HepG2 (cell line): Measurements from ENCODE around the gene UTRN. TPM values are rescaled to one million over a fixed set of nuclear protein-coding genes. Genes with fewer than 3 reads are reported as not detected.

Source experiments
- AGO1 ChIP-seq: fragments of 200-400 bp; formaldehyde crosslinking; IDR thresholded peaks from 2 replicates; pipeline ENCODE4 v1.6.1; 2017; ENCODE audit warnings: mild to moderate bottlenecking, low read depth, low read length, moderate library complexity; ENCODE audit not compliant: poor library complexity, severe bottlenecking
- CHCHD3 ChIP-seq: sonication (generic); formaldehyde crosslinking; IDR thresholded peaks from 2 replicates; pipeline ENCODE4 v1.8.0; 2022; ENCODE audit warnings: mild to moderate bottlenecking, missing genetic modification reagents, moderate library complexity
- HNF1A ChIP-seq, 2 experiments: sonication (generic) in 1 of 2; formaldehyde crosslinking in 1 of 2; IDR thresholded peaks; 2 replicates each; pipeline versions ENCODE4 v1.4.0 to v1.6.1; 2016 to 2020; ENCODE audit warnings: borderline replicate concordance in 1 of 2, low read depth in 1 of 2, mild to moderate bottlenecking in 1 of 2, missing genetic modification reagents in 1 of 2
- HNRNPUL1 ChIP-seq: fragments of 200-400 bp; formaldehyde crosslinking; IDR thresholded peaks from 2 replicates; pipeline ENCODE4 v1.6.1; 2017; ENCODE audit warnings: low read depth, mild to moderate bottlenecking, low read length, moderate library complexity
- HOMEZ ChIP-seq: IDR thresholded peaks from 2 replicates; pipeline ENCODE4 v1.6.1; 2016; ENCODE audit warnings: low read depth
- IKZF4 ChIP-seq: sonication (generic); formaldehyde crosslinking; IDR thresholded peaks from 2 replicates; pipeline ENCODE4 v1.5.1; 2020; ENCODE audit warnings: borderline replicate concordance, mild to moderate bottlenecking, low read depth, missing genetic modification reagents; ENCODE audit errors: not compliant biosample characterization
- MEIS2 ChIP-seq: sonication (generic); formaldehyde crosslinking; IDR thresholded peaks from 2 replicates; pipeline ENCODE4 v1.9.0; 2021; ENCODE audit warnings: mild to moderate bottlenecking, missing genetic modification reagents
- MXI1 ChIP-seq: IDR thresholded peaks from 3 replicates; pipeline ENCODE4 v1.6.1; 2012; ENCODE audit warnings: low read depth, low read length, inconsistent platforms, borderline replicate concordance
- NR2F1 ChIP-seq, 2 experiments: fragments of 450-650 bp in 1 of 2; formaldehyde crosslinking in 1 of 2; IDR thresholded peaks; 2 replicates each; pipeline versions ENCODE4 v1.5.0 to v1.6.1; 2016 to 2020; ENCODE audit warnings: mild to moderate bottlenecking in 1 of 2, missing compliant biosample characterization in 1 of 2, missing genetic modification reagents in 1 of 2, moderate library complexity in 1 of 2
- RARA ChIP-seq: IDR thresholded peaks from 2 replicates; pipeline ENCODE4 v1.6.1; 2016; ENCODE audit warnings: missing genetic modification reagents, missing compliant biosample characterization
- RXRB ChIP-seq: IDR thresholded peaks from 2 replicates; pipeline ENCODE4 v1.6.1; 2016; ENCODE audit warnings: borderline replicate concordance, missing genetic modification reagents, missing compliant biosample characterization
- SOX5 ChIP-seq: IDR thresholded peaks from 2 replicates; pipeline ENCODE4 v1.6.1; 2016; ENCODE audit warnings: borderline replicate concordance
- ZNF253 ChIP-seq: sonication (generic); formaldehyde crosslinking; IDR thresholded peaks from 2 replicates; pipeline ENCODE4 v1.8.0; 2022; ENCODE audit warnings: mild to moderate bottlenecking, missing genetic modification reagents, borderline replicate concordance
- ZNF607 ChIP-seq: sonication (generic); formaldehyde crosslinking; IDR thresholded peaks from 2 replicates; pipeline ENCODE4 v1.5.1; 2020; ENCODE audit warnings: missing genetic modification reagents, mild to moderate bottlenecking, borderline replicate concordance
- ZNF652 ChIP-seq: IDR thresholded peaks from 2 replicates; pipeline ENCODE4 v1.6.1; 2016; ENCODE audit warnings: low read depth, borderline replicate concordance
- polyA plus RNA-seq, 8 experiments: library from polyadenylated mRNA; depleted of rRNA in 3 of 8; stranded (reverse) in 7 of 8; unstranded in 1 of 8; fragments of >200 nt; fragmentation: Illumina TruSeq in 4 of 8; extraction: Trizol in 4 of 8; gene quantifications; 2 replicates each; pipeline versions ENCODE4 v1.2.1 to v1.2.3, GENCODE V29; 2011 to 2016; ENCODE audit warnings: low read depth in 4 of 8, missing spikeins in 1 of 8, mixed read lengths in 1 of 8; ENCODE audit not compliant: insufficient read depth in 1 of 8
- total RNA-seq, 5 experiments: library from RNA; depleted of rRNA; stranded (reverse); fragments of >200 nt; fragmentation: Illumina TruSeq; extraction: Trizol; gene quantifications; 2 replicates each; pipeline ENCODE4 v1.2.3, GENCODE V29; 2016; ENCODE audit warnings: low read depth in 1 of 5
- TF ChIP-seq, protein P1 (sequence below): sonication (generic); formaldehyde crosslinking; IDR thresholded peaks from 2 replicates; pipeline ENCODE4 v1.5.1; 2020; ENCODE audit warnings: mild to moderate bottlenecking, missing genetic modification reagents

The UTRN gene
- total and polyA plus RNA-seq, 2 of the 13 experiments (the other 11 are each of a cell fraction or from before 2014, with no cell fraction given), result 102 to 116 TPM

- TF ChIP-seq AGO1 (no peak), ZNF253 (CRISPR knock-in tag) (no peak), HOMEZ (CRISPR knock-in tag) (peak; percentile 81), NR2F1 (CRISPR knock-in tag; IDR thresholded peaks at IDR 0.05) (0 out of 4 replicates have a peak, but pooled peaks have one; percentile 11 to 25), SOX5 (CRISPR knock-in tag) (peak; percentile 93), RXRB (CRISPR knock-in tag) (peak; percentile 89), ZNF652 (peak; percentile 86), IKZF4 (CRISPR knock-in tag) (peak; percentile 0), HNRNPUL1 (0 out of 2 replicates have a peak, but pooled peaks have one; percentile 58), HNF1A (IDR thresholded peaks at IDR 0.05; ENCODE audit: low read depth) (peak; percentile 99), HNF1A (CRISPR knock-in tag; IDR thresholded peaks at IDR 0.05; ENCODE audit: borderline replicate concordance) (peak; percentile 95), CHCHD3 (CRISPR knock-in tag) (no peak), MXI1 (no peak), ZNF607 (CRISPR knock-in tag) (no peak), MEIS2 (CRISPR knock-in tag) (peak; percentile 79; the same call in 1 of the 2 replicates), RARA (CRISPR knock-in tag) (peak; percentile 84)
- TF ChIP-seq, protein P1, sequence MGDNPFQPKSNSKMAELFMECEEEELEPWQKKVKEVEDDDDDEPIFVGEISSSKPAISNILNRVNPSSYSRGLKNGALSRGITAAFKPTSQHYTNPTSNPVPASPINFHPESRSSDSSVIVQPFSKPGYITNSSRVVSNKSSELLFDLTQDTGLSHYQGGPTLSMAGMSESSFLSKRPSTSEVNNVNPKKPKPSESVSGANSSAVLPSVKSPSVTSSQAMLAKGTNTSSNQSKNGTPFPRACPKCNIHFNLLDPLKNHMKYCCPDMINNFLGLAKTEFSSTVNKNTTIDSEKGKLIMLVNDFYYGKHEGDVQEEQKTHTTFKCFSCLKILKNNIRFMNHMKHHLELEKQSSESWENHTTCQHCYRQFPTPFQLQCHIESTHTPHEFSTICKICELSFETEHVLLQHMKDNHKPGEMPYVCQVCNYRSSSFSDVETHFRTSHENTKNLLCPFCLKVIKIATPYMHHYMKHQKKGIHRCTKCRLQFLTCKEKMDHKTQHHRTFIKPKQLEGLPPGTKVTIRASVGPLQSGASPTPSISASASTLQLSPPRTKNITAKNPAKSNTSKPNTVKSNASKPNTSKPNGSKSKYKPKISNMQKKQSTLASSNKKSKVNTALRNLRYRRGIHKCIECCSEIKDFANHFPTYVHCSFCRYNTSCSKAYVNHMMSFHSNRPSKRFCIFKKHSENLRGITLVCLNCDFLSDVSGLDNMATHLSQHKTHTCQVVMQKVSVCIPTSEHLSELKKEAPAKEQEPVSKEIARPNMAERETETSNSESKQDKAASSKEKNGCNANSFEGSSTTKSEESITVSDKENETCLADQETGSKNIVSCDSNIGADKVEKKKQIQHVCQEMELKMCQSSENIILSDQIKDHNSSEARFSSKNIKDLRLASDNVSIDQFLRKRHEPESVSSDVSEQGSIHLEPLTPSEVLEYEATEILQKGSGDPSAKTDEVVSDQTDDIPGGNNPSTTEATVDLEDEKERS (CRISPR knock-in tag), result peak; percentile 92
Observed at GRCh38 chr6:144315981-144316861, 31.1 kb downstream of the UTRN start (continued).
